Nephron (organoid): ENCODE results near the gene SCLY.
"Not testable (repeated sequence)": the region's sequence is repeated elsewhere in the genome, so short reads cannot be mapped to it uniquely, and the experiment has no call there.

ENCODE experiments used
- H3K27ac Mint-ChIP-seq, 3 experiments: 2 replicates each; pipeline ENCODE4 v1.8.0; 2020; ENCODE audit warnings: mixed read lengths in 3 of 3, mild to moderate bottlenecking in 2 of 3, moderate library complexity in 1 of 3
- H3K27me3 Mint-ChIP-seq: 2 replicates; pipeline ENCODE4 v1.8.0; 2021; ENCODE audit warnings: low read depth, mild to moderate bottlenecking, moderate library complexity, mixed read lengths
- H3K36me3 Mint-ChIP-seq: 2 replicates; pipeline ENCODE4 v1.8.0; 2020; ENCODE audit warnings: low read depth, mixed read lengths
- H3K4me1 Mint-ChIP-seq: 2 replicates; pipeline ENCODE4 v1.8.0; 2020; ENCODE audit warnings: mixed read lengths
- H3K4me3 Mint-ChIP-seq, 3 experiments: 2 replicates each; pipeline ENCODE4 v1.8.0; 2020; ENCODE audit warnings: mild to moderate bottlenecking in 3 of 3, mixed read lengths in 3 of 3, moderate library complexity in 2 of 3
- H3K9me3 Mint-ChIP-seq: 2 replicates; pipeline ENCODE4 v1.8.0; 2020; ENCODE audit warnings: mixed read lengths
- TF ChIP-seq, protein P1 (sequence below), 3 experiments: fragments of 200-600 bp; sonication (generic); IDR thresholded peaks; one replicate each; pipeline ENCODE4 v1.5.0; 2021; ENCODE audit warnings: antibody characterized with exemption in 3 of 3; ENCODE audit not compliant: unreplicated experiment in 3 of 3

SCLY gene

DNA sequence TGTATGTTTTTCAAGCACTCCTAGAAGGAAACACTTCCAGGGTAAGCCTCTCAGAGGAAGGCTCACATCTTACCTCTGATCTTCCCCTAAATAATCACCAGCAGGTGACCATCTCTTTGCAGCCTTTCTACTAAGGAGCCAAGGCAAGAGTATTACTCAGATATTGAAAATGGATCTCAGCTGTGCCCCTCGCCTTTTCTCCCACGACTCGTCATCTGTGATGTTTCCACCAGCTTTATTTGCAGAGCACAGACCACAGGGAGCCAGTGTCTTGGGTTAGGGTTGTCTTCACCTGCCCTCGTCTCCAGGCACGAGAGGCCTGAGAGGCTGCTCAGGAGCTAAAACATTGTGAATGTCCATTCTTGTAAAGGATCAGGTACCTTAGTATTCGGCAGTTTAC lies 16.9 kb upstream of the SCLY start:
- no peak overlapping the region for H3K4me3 Mint-ChIP-seq
- TF ChIP-seq, protein P1, sequence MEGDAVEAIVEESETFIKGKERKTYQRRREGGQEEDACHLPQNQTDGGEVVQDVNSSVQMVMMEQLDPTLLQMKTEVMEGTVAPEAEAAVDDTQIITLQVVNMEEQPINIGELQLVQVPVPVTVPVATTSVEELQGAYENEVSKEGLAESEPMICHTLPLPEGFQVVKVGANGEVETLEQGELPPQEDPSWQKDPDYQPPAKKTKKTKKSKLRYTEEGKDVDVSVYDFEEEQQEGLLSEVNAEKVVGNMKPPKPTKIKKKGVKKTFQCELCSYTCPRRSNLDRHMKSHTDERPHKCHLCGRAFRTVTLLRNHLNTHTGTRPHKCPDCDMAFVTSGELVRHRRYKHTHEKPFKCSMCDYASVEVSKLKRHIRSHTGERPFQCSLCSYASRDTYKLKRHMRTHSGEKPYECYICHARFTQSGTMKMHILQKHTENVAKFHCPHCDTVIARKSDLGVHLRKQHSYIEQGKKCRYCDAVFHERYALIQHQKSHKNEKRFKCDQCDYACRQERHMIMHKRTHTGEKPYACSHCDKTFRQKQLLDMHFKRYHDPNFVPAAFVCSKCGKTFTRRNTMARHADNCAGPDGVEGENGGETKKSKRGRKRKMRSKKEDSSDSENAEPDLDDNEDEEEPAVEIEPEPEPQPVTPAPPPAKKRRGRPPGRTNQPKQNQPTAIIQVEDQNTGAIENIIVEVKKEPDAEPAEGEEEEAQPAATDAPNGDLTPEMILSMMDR (IDR thresholded peaks at IDR 0.05; ENCODE audit: unreplicated experiment in 3 of 3), result no peak
- peaks cover 51% of the 10 kb centered on the region for H3K36me3 Mint-ChIP-seq
- H3K27ac Mint-ChIP-seq, result no peak overlapping the region
- peaks cover 11% of the 10 kb centered on the region for H3K9me3 Mint-ChIP-seq
- H3K27me3 Mint-ChIP-seq, result no peaks in the 10 kb centered on the region
- H3K4me1 Mint-ChIP-seq, result no peaks in the 10 kb centered on the region

DNA sequence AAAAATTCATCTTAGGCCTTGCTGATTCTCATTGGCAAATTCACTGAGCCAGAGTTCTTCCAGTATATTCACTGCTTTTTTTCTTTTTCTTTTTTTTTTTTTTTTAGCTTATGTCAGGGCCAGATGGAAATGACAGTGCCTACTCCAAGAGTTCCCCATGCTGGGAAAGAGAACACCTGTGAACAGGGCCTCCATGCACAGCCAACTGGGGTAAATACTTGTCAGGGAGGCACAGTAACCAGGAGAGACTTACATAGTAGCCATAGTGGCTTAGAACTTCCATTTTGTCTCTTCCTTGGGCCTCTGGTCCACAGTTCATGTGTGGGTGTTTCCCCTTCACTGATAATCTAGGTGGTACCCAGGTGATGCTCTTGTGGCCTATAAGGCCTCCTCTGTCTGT lies 15.2 kb upstream of the SCLY start:
- peaks cover 49% of the 10 kb centered on the region for H3K36me3 Mint-ChIP-seq
- TF ChIP-seq, protein P1 (IDR thresholded peaks at IDR 0.05; ENCODE audit: unreplicated experiment in 3 of 3), result no peak
- H3K4me1 Mint-ChIP-seq, result no peaks in the 10 kb centered on the region
- peaks cover 11% of the 10 kb centered on the region for H3K9me3 Mint-ChIP-seq
- no peak overlapping the region for H3K4me3 Mint-ChIP-seq
- no peak overlapping the region for H3K27ac Mint-ChIP-seq
- H3K27me3 Mint-ChIP-seq, result no peaks in the 10 kb centered on the region

DNA sequence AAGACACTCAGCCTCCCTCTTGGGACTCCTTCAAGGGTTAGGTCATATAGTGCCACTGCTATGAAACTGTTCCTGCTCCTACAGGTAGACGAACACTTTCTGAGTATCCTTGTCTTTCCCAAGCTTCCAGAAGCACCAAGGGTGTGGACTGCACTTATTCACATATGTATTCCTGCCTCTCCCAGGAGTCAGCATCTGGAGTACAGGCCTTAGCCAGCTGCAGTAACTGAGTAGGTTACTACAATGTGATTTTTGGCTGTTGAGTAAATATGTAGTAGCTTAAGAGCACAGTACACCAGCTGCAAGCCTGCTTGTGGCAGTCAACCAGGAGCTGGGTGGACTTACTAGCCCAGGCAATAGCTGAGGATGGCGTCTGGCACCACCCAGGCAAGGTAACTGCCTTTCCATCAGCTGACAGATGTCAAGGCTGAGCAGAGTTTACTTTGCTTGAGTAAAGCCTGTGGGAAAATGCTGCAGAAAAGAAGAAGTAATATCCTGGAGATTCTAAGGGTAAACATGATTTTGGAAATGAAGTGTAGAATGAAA lies 14.0 kb upstream of the SCLY start:
- Mint-ChIP-seq H3K36me3 (peaks cover 39% of the 10 kb centered on the region), H3K9me3 (peaks cover 11% of the 10 kb centered on the region), H3K4me3 (no peak overlapping the region), H3K27ac (no peak overlapping the region), H3K4me1 (no peaks in the 10 kb centered on the region), H3K27me3 (peaks cover 4% of the 10 kb centered on the region)
- TF ChIP-seq, protein P1 (IDR thresholded peaks at IDR 0.05; ENCODE audit: unreplicated experiment in 3 of 3), result no peak

DNA sequence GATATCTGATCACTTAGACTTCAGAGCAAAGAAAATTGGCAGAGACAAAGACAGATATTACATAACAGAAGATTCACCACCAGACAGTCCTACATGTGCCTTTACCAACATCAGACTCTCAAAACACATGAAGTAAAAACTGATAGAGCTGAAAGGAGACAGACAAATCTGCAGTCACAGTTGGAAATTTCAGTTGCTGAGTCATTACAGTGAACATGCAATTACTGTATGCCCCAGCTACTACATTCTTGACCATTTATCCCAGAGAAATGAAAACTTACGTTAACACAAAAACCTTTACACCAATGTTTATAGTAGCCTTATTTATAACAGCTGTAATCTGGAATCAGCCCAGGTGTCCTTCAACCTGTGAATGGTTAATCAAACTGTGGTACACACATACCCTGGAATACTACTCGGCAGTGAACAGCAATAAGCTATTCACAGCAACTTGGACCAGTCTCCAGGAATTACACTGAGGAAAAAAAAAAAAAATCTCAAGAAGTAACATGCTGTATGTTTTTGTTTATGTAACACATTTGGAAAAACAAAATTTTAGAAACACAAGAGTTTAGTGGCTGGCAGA lies 7.5 kb upstream of the SCLY start:
- no peak overlapping the region for H3K4me3 Mint-ChIP-seq
- no peak overlapping the region for H3K27ac Mint-ChIP-seq
- peaks cover 11% of the 10 kb centered on the region for H3K9me3 Mint-ChIP-seq
- H3K27me3 Mint-ChIP-seq, result peaks cover 9% of the 10 kb centered on the region
- TF ChIP-seq, protein P1 (IDR thresholded peaks at IDR 0.05; ENCODE audit: unreplicated experiment in 3 of 3), result no peak
- H3K4me1 Mint-ChIP-seq, result no peaks in the 10 kb centered on the region
- peaks cover 6% of the 10 kb centered on the region for H3K36me3 Mint-ChIP-seq

DNA sequence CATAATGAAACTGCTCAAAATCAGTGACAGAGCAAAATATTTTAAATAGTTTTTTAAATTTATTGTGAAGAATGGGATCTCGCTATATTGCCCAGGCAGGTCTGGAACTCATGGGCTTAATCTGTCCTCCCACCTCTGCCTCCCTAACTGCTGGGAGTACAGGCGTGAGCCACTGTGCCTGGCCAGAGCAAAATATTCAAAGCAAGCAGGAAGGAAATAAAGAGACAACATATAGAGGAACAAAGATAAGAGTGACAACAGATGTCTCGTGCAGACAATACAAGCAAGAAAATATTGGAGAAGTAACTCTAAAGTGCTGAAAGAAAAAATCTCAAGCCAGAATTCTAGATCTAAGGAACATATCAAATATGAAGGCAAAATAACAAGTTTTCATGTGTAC lies 5.0 kb upstream of the SCLY start:
- TF ChIP-seq, protein P1 (IDR thresholded peaks at IDR 0.05; ENCODE audit: unreplicated experiment in 3 of 3), result no peak
- peaks cover 12% of the 10 kb centered on the region for H3K27me3 Mint-ChIP-seq
- H3K4me1 Mint-ChIP-seq, result peaks cover 5% of the 10 kb centered on the region
- peaks cover 4% of the 10 kb centered on the region for H3K36me3 Mint-ChIP-seq
- no peak overlapping the region for H3K27ac Mint-ChIP-seq
- peaks cover 15% of the 10 kb centered on the region for H3K9me3 Mint-ChIP-seq
- H3K4me3 Mint-ChIP-seq, result peak overlapping the region in 2 of 3 experiments; percentile 13 to 35

DNA sequence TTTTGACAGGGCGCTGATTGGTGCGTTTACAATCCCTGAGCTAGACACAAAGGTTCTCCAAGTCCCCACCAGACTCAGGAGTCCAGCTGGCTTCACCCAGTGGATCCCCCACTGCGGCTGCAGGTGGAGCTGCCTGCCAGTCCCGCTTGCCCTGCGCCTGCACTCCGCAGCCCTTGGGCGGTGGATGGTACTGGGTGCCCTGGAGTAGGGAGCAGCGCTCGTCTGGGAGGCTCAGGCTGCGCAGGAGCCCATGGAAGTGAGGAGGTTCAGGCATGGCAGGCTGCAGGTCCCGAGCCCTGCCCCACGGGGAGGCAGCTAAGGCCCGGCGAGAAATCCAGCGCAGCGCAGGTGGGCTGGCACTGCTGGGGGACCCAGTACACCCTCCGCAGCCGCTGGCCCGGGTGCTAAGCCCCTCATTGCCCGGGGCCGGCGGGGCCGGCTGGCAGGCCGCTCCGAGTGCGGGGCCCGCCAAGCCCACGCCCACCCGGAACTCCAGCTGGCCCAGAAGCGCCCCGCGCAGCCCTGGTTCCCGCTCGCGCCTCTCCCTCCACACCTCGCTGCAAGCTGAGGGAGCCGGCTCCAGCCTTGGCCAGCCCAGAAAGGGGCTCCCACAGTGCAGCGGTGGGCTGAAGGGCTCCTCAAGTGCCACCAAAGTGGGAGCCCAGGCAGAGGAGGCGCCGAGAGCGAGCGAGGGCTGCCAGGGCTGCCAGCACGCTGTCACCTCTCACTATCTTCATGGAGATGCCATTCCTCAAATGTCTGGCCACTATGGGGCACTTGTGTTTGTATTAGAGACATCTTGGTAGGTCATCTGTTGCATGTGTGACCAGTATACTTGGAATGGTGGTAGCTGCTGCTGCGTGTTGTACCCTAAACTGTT lies 2.9 kb upstream of the SCLY start:
- H3K36me3 Mint-ChIP-seq, H3K27ac Mint-ChIP-seq, H3K27me3 Mint-ChIP-seq: not testable (repeated sequence)
- H3K9me3 Mint-ChIP-seq, result peaks cover 15% of the 10 kb centered on the region
- H3K4me1 Mint-ChIP-seq, result peaks cover 20% of the 10 kb centered on the region
- peak overlapping the region; percentile 67 to 76 (median 74) for H3K4me3 Mint-ChIP-seq
